Progenitor cell of endocrine pancreas (in vitro differentiated cells): Measurements from ENCODE around the gene ACSF2. TPM values are rescaled to one million over a fixed set of nuclear protein-coding genes. Genes with fewer than 3 reads are reported as not detected.

Source experiments
- DNase-seq: peaks from one replicate; pipeline ENCODE4 v3.0.0; 2021; ENCODE audit warnings: low spot score; ENCODE audit not compliant: unreplicated experiment
- H3K27ac Mint-ChIP-seq: 2 replicates; pipeline ENCODE4 v1.8.0; 2021; ENCODE audit warnings: mild to moderate bottlenecking, moderate library complexity, mixed read lengths
- H3K27me3 Mint-ChIP-seq: 2 replicates; pipeline ENCODE4 v1.8.0; 2021; ENCODE audit warnings: mixed read lengths
- H3K36me3 Mint-ChIP-seq: 2 replicates; pipeline ENCODE4 v1.8.0; 2022; ENCODE audit warnings: mixed read lengths; ENCODE audit not compliant: insufficient read depth
- H3K4me1 Mint-ChIP-seq: 2 replicates; pipeline ENCODE4 v1.8.0; 2021; ENCODE audit warnings: low read depth, mixed read lengths
- H3K4me3 Mint-ChIP-seq: 2 replicates; pipeline ENCODE4 v1.8.0; 2021; ENCODE audit warnings: low read depth, mild to moderate bottlenecking, moderate library complexity, mixed read lengths
- H3K9me3 Mint-ChIP-seq: 2 replicates; pipeline ENCODE4 v1.8.0; 2021; ENCODE audit warnings: low read depth, mixed read lengths
- CTCF ChIP-seq: fragments of 200-600 bp; sonication (generic); IDR thresholded peaks from one replicate; pipeline ENCODE4 v1.5.0; 2021; ENCODE audit warnings: antibody characterized with exemption, mild to moderate bottlenecking; ENCODE audit not compliant: unreplicated experiment
- total RNA-seq: library from RNA; stranded (reverse); gene quantifications from 2 replicates; pipeline ENCODE4 v1.2.1, GENCODE V29; 2021

ACSF2 gene
- total RNA-seq, 1 donor from 2014 or later: 72.6 TPM

GRCh38 chr17:50495217-50495823 lies 69.3 kb downstream of the ACSF2 start:
- Mint-ChIP-seq H3K4me1 (peaks cover 2% of the 10 kb centered on the region), H3K9me3 (no peaks in the 10 kb centered on the region), H3K27ac (no peak overlapping the region), H3K36me3 (no peaks in the 10 kb centered on the region), H3K27me3 (no peaks in the 10 kb centered on the region), H3K4me3 (no peak overlapping the region)
- no peak for DNase-seq
- TF ChIP-seq CTCF: no peak

GRCh38 chr17:50495918-50496317 lies 69.9 kb downstream of the ACSF2 start:
- Mint-ChIP-seq H3K27ac (no peak overlapping the region), H3K27me3 (no peaks in the 10 kb centered on the region), H3K36me3 (no peaks in the 10 kb centered on the region), H3K9me3 (no peaks in the 10 kb centered on the region), H3K4me1 (peaks cover 2% of the 10 kb centered on the region), H3K4me3 (no peak overlapping the region)
- no peak for DNase-seq
- no peak for TF ChIP-seq CTCF

GRCh38 chr17:50498021-50498874 lies 72.2 kb downstream of the ACSF2 start:
- Mint-ChIP-seq H3K27ac (no peak overlapping the region), H3K9me3 (no peaks in the 10 kb centered on the region), H3K27me3 (peaks cover 6% of the 10 kb centered on the region), H3K4me3 (no peak overlapping the region), H3K36me3 (no peaks in the 10 kb centered on the region), H3K4me1 (peaks cover 2% of the 10 kb centered on the region)
- DNase-seq: no peak
- no peak for TF ChIP-seq CTCF

- Mint-ChIP-seq H3K27me3 (peaks cover 11% of the 10 kb centered on the region), H3K36me3 (no peaks in the 10 kb centered on the region), H3K9me3 (no peaks in the 10 kb centered on the region), H3K4me1 (no peaks in the 10 kb centered on the region), H3K4me3 (no peak overlapping the region), H3K27ac (no peak overlapping the region)
- no peak for TF ChIP-seq CTCF
- DNase-seq: no peak
Observed at GRCh38 chr17:50499270-50499669, 73.3 kb downstream of the ACSF2 start.

GRCh38 chr17:50499721-50500120 lies 73.7 kb downstream of the ACSF2 start:
- Mint-ChIP-seq H3K27ac (no peak overlapping the region), H3K4me1 (no peaks in the 10 kb centered on the region), H3K36me3 (no peaks in the 10 kb centered on the region), H3K9me3 (no peaks in the 10 kb centered on the region), H3K27me3 (peaks cover 11% of the 10 kb centered on the region), H3K4me3 (no peak overlapping the region)
- DNase-seq: no peak
- no peak for TF ChIP-seq CTCF
